ENCODE data around the gene ODAD3.
"Not testable (repeated sequence)": the region's sequence is repeated elsewhere in the genome, so short reads cannot be mapped to it uniquely, and the experiment has no call there.

Gene ODAD3

GRCh38 chr19:11418549-11419506 lies 16.1 kb downstream of the ODAD3 start, which contains the start of gene RGL3:
TSS of gene RGL3 (minus strand) at chr19:11419314. CDS start at chr19:11419278, 36 bp downstream.
- POLR2A ChIA-PET = no interaction called here
- DNase-seq (ENCODE audit: extremely low spot score) = no peak
- TF ChIP-seq CTCF (IDR thresholded peaks at IDR 0.05; ENCODE audit: control extremely low read depth, extremely low read depth, low read depth, missing control alignments) = no peak
- CTCF ChIA-PET = interaction anchor here (0.9 to 7.4 kb wide), 8 partner anchors 9 to 65 kb away, joined by 3 to 50 read pairs (median 4); partner anchors contain the start of genes ODAD3 and PRKCSH

GRCh38 chr19:11418094-11418548 lies 16.8 kb downstream of the ODAD3 start:
- ChIA-PET POLR2A (no interaction called here), CTCF (interaction anchor here (0.9 to 7.4 kb wide), 4 partner anchors 10 to 36 kb away, joined by 3 to 50 read pairs (median 5); partner anchors contain the start of genes ODAD3 and PRKCSH)
- no peak for TF ChIP-seq CTCF (IDR thresholded peaks at IDR 0.05; ENCODE audit: control extremely low read depth, extremely low read depth, low read depth, missing control alignments)
- no peak for DNase-seq (ENCODE audit: extremely low spot score)

GRCh38 chr19:11416346-11417052 lies 18.4 kb downstream of the ODAD3 start:
- POLR2A ChIA-PET = no interaction called here
- CTCF ChIA-PET = interaction anchor here (1.1 to 1.5 kb wide), 6 partner anchors 9 to 35 kb away, joined by 3 to 5 read pairs (median 4); partner anchors contain the start of gene PRKCSH
- TF ChIP-seq CTCF (IDR thresholded peaks at IDR 0.05; ENCODE audit: control extremely low read depth, extremely low read depth, low read depth, missing control alignments) = no peak
- DNase-seq (ENCODE audit: extremely low spot score) = no peak

- CTCF ChIA-PET = no interaction called here
- no peak for TF ChIP-seq CTCF (IDR thresholded peaks at IDR 0.05; ENCODE audit: control extremely low read depth, extremely low read depth, low read depth, missing control alignments)
- POLR2A ChIA-PET = no interaction called here
- DNase-seq (ENCODE audit: extremely low spot score) = no peak
Measured at GRCh38 chr19:11414544-11414943, 20.4 kb downstream of the ODAD3 start.

GRCh38 chr19:11410682-11411081 lies 24.2 kb downstream of the ODAD3 start:
- ChIA-PET POLR2A (no interaction called here), CTCF (interaction anchor here (0.9 to 1.6 kb wide), 2 partner anchors 8 to 33 kb away, joined by 3 to 4 read pairs; no protein-coding TSS in a partner anchor)
- no peak for TF ChIP-seq CTCF (IDR thresholded peaks at IDR 0.05; ENCODE audit: control extremely low read depth, extremely low read depth, low read depth, missing control alignments)
- DNase-seq (ENCODE audit: extremely low spot score) = no peak

GRCh38 chr19:11408591-11408990 lies 26.3 kb downstream of the ODAD3 start:
- ChIA-PET POLR2A (no interaction called here), CTCF (no interaction called here)
- DNase-seq (ENCODE audit: extremely low spot score) = no peak
- TF ChIP-seq CTCF (IDR thresholded peaks at IDR 0.05; ENCODE audit: control extremely low read depth, extremely low read depth, low read depth, missing control alignments) = no peak

- DNase-seq (ENCODE audit: extremely low spot score); POLR2A ChIA-PET: not testable (repeated sequence)
- CTCF ChIA-PET = interaction anchor here (0.9 to 2.4 kb wide), 10 partner anchors 8 to 75 kb away, joined by 3 to 9 read pairs (median 5); partner anchors contain the start of genes EPOR, ODAD3 and PRKCSH
Measured at GRCh38 chr19:11406703-11407236, 28.2 kb downstream of the ODAD3 start.
